ENCODE measurements around the gene MTHFD2.
"Not testable (repeated sequence)": the region's sequence is repeated elsewhere in the genome, so short reads cannot be mapped to it uniquely, and the experiment has no call there.

MTHFD2 gene

DNA sequence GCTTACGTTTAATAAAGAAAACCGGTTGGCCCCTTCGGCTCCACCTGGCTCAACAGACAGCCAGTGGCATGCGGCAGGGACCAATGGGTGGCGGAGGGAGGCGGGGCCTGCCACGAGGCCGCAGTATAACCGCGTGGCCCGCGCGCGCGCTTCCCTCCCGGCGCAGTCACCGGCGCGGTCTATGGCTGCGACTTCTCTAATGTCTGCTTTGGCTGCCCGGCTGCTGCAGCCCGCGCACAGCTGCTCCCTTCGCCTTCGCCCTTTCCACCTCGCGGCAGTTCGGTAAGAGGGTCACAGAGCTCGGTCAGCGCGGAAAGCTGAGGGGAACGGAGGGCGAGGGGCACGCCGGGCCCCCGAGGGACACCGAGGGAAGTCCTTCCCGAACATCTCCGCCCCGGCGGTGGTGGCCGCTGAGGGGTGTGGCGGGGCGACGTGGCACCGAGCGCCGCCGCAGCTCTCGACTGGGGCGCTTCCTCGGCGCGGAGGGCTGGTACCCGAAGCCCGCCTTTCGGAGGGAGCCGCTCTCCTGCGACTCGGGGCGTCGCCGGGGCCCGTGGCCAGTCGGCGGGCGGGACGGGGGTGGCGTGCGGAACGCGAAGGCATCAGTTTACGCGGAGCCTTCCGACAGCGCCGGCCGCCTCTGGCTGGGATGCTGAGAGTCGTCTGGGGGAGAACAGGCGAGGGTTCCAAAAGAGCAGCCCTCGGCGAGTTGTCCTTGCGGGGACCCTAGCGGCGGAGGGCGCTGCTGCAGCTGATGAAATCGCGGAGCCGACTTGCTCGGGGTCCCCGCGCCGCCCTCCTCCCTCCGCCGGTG is at the start of gene MTHFD2:
Gene MTHFD2, plus strand, starts transcription at position 155 of the 814 bp plus-strand sequence. Its CDS starts 27 bp downstream, at position 182.
- DNase-seq (ENCODE audit: low read depth), result peak; percentile 81

DNA sequence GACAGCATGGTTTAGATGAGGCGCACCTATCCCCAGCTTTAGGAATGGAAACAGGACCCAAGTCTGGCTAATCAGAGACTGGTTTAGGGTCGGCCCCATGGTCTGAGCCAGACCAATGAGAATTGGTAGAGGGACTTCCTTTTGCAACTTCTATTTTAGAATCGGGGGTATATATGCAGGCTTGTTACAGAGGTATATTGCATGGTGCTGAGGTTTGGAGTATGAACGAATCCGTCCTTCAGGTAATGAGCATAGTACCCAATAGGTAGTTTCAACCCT is 49.2 kb upstream of the MTHFD2 start:
- no peak for DNase-seq (ENCODE audit: low read depth)

DNA sequence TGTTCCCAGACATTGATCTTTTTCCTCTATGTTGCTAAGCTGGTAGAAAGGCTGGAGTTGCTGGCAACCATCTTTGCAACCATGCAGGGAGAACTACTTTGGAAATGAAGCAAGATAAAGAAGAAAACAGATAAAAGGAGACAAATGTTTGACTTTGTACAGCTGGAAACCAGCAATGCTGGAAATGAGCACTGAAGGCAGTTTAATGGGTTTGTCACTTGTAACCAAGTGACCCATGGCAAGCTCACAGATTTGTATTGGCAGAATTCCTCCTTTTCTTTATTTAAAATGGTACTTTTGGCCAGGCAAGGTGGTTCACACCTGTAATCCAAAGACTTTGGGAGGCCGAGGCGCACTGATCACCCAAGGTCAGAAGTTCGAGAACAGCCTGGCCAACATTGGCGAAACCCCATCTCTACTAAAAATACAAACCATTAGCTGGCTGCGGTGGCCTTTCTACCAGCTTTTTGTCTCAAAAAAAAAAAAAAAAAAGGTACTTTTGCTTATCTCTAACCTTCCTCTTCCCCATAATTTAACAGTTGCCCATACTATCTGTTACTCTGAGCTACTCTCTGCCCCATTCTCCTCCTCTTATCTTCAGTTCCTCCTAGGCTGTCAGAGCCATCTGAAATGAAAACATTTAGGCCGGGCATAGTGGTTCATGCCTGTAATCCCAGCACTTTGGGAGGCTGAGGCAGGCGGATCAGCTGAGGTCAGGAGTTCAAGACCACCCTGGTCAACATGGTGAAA is 48.7 kb upstream of the MTHFD2 start:
- no peak for DNase-seq (ENCODE audit: low read depth)

DNA sequence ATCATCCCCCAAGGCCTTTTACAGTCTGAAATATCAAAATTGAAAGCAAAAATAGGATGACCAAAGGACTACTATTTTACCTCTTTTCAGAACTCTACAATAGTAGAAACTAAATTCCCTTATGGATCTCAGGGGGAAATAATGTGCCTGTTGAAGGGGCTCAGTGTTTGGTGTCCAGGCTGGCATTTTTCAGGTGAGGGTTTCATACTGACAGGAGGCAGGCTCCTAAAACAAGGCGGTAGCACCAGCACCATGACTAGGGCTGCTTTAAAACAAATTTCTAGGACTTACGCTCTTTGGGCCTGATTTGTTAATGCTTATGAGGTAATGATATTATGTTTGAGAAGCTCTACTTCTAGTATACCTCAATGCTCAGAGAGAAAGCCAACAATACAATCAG is 45.5 kb upstream of the MTHFD2 start:
- DNase-seq (ENCODE audit: low read depth), result no peak

DNA sequence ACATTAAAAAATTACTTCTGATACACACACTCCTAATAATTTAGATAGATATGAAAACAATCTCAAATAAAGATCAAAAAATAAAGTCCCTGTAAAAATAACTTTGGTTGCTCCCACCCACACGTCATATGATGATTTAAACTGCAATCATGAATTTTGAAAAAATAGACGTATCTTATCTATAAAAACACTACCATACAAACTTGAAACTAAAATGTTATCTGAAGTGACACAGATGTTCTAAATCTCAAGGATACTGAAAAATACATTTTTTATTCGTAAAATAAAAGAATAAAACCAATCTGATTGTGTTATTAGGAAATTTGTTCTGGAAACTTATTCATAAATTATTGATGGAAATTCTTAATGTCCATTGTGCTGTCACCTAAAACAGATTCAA is 42.6 kb upstream of the MTHFD2 start:
- no peak for DNase-seq (ENCODE audit: low read depth)

DNA sequence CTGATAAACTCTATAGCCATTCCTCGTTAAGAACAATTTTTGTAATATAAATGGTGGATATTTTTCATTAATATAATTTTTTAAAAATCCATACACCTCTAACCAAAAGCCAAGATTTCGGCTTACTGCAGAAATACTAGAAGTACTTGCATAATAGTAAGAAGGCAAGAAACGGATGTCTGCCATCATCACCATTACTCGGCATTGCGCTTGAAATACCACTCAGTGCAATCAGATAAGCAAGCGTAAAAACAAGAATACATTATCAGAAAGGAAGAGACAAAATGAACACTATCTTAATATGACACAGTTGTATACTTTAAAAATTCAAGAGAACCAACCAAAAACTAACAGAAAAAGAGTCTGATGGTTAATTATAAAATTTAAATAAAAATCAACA is 35.5 kb upstream of the MTHFD2 start:
- DNase-seq (ENCODE audit: low read depth), result no peak

DNA sequence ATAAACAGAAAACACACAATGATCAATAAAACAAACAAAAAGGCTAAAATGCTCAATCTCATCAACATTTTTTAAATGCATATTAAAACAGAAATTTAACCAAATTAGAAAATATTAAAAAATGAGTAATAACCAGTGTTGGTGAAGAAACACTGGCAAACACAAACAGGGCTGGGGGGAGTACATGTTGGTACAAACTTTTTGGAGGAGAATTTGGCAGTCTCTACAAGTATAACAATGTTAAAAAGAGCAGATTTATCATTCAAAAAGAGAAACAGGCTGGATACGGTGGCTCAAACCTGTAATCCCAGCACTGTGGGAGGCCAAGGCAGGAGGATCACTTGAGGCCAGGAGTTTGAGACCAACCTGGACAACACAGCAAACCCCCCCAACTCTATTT is 33.7 kb upstream of the MTHFD2 start:
- no peak for DNase-seq (ENCODE audit: low read depth)

DNA sequence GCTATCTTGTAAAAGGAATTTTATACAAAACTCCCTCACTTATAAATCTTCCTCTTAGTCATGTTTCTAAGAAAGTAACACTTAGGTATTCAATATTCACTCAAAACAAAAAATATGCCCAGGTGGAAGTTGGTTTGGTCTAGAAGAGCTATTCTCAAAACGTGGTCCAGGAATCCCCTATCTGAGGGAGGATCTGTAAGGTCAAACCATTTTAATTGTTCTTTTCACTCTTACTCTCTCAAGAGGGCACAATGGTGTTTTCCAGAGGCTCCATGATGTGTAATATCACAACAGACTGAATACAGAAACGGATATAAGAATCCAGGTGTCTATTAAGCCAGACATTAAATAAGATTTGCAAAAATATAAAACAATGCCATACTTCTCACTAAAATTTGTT is 29.7 kb upstream of the MTHFD2 start:
- DNase-seq (ENCODE audit: low read depth), result no peak

DNA sequence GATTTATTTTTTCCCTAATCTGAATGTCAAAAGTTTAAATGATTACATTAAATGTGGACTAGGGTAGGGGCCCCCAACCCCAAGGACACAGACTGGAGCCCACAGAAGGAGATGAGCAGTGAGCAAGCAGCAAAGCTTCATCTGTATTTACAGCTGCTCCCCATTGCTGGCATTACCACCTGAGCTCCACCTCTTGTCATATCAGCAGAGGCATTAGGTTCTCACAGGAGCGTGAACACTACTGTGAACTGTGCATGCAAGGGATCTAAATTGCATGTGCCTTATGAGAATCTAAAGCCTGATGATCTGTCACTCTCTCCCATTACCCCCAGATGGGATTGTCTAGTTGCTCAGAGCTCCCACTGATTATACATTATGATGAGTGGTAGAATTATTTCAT is 23.5 kb upstream of the MTHFD2 start:
- DNase-seq (ENCODE audit: low read depth), result no peak

DNA sequence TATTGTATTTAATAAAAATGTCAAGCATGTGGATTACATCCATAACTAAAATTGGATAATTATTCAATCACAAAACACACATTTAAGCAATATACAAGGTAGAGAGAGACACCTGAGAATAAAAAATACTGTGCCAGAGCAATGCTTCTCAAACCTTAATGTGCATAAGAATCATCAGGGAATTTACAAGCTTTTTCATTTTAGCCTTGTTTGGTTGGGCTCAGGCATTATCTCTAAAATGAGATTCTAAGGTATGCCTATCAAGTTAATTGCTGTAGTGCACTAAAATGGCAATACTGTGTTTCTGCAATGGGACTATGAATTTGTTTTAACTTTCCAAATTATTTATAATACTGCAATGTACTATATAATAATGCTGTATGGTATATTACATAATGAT is 20.7 kb upstream of the MTHFD2 start:
- no peak for DNase-seq (ENCODE audit: low read depth)

DNA sequence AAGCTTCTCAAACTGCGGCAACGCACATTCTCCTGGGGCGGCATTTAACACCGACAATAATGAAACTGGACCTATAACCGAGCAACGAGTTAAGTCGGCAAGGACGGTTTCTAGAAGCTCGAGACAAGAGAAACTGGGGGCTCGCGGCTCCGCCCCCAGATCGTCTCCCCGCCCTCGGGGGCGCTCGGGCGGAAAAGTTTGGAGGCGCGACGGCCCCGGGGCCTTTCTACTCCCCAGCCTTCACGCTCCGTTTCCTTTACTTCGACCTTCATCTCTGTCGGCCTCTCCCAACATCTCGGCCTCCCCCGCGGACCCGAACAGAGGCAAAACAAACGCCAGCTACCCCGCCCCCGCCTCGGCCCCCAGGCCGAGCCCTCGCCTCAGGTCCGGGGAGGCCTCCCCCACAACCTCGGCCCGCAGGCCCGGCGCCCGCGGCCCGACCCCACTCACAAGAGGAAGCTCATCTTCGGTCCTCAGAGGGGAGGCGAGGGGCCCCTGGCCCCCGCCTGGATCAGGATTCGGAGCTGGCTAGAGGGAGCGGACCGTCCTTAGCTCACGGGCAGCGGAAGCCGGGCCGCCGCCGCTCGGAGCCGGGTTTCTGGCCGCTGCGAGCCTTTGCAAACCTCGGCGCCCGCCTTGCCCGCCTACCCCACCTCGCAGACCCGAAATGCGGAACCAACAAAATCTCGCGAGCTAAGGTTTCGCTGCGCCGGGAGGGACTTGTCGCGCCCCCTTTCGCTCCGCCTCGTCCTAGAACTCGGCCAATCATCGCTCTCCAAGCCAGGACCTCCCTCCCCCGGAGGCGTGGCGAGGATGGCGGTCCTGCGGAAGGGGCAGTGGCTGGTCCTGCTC is 20.0 kb upstream of the MTHFD2 start, which contains the start of gene MOB1A:
Gene MOB1A, minus strand, starts transcription at position 669 of the 852 bp plus-strand sequence. Its CDS starts 205 bp downstream, at position 464.
- peak; percentile 96 for DNase-seq (ENCODE audit: low read depth)

DNA sequence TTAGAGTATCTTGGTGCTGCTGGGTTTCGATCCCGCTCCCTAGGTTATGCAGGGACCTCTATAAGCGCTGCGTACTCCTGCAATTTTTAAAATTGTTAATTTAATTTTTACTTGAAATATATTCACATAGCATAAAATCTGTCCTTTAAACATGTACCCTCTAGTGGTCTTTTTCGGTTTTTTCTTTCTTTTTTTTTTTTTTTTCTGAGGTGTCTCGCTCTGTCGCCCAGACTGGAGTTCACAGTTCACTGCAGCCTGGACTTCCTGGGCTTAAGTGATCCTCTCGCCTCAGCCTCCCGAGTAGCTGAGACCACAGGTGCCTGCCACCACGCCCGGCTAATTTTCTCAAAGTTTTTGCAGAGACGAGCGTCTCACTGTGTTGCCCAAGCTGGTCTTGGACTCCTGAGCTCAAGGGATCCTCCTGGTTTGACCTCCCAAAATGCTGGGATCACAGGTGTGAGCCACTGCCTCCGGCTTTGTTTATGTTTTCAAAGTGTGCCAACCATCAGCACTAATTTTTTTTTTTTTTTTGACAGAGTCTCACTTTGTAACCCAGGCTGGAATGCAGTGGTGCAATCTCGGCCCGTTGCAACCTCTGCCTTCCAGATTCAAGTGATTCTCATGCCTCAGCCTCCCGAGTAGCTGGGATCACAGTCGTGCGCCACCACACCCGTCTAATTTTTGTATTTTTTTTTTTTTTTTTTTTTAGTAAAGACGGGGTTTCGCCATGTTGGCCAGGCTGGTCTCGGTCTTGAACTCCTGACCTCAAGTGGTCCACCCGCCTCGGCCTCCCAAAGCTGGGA is 19.2 kb upstream of the MTHFD2 start:
- DNase-seq (ENCODE audit: low read depth), result no peak

DNA sequence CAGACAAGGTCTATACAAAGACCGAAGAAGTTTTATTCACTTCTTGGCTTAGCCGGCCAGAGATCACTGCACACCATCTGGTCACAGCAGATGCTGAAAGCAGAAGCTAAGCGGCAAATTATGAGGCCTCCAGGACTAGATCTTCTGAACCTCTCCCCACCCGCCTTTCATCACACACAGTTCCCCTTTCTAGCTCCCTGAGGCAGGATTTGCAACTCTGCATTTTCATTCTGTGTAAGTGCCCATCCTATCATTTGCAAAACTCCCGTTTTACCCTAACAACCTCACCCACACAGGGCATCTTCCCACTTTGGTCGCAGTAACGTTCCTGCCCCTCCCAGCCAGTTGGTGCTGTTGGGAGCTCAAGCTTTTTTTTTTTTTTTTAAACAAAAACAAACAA is 16.7 kb upstream of the MTHFD2 start:
- DNase-seq (ENCODE audit: low read depth), result no peak

DNA sequence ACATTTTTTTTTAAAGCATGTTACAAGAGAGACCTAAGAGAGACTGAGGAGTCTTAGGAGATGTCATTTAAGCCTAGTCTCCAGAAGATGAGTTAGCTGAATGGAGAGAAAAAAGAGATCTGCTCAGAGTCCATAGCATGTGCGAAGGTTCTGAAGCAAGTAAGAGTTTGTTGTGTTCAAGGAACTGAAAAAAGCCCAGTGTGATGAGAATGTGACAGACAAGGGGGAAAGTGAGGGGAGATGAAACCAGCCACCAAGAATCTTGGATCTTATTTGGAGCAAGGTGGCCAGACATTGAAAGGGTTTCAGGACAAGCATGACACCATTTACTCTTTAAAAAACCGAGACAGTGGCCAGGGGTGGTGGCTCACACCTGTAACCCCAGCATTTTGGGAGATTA is 14.5 kb upstream of the MTHFD2 start:
- no peak for DNase-seq (ENCODE audit: low read depth)

DNA sequence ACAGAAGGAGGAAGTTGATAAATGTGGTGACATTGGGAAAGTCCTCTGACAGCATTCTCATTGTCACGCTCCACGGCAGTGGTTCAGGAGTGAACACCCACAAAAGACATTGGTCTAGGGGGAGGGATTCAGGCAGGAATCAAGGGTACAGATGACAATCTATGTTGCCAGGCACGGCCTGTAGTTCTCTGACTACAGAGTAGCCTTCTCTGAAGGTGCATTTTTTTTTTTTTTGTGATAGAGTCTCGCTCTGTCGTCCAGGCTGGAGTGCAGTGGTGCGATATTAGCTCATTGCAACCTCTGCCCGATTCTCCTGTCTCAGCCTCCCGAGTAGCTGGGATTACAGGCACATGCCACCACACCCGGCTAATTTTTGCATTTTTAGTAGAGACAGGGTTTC is 12.4 kb upstream of the MTHFD2 start:
- no peak for DNase-seq (ENCODE audit: low read depth)

DNA sequence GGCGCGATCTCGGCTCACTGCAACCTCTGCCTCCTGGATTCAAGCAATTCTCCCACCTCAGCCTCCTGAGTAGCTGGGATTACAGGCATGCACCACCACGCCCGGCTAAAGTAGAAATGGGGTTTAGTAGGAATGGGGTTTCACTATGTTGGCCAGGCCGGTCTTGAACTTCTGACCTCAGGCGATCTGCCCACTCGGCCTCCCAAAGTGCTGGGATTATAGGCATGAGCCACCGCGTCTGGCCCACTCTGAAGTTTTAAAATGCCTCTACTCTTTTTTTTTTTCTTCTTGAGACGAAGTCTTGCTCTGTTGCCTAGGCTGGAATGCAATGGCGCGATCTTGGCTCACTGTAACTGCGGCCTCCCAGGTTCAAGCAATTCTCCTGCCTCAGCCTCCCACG is 11.7 kb upstream of the MTHFD2 start:
- DNase-seq (ENCODE audit: low read depth), result not testable (repeated sequence)

DNA sequence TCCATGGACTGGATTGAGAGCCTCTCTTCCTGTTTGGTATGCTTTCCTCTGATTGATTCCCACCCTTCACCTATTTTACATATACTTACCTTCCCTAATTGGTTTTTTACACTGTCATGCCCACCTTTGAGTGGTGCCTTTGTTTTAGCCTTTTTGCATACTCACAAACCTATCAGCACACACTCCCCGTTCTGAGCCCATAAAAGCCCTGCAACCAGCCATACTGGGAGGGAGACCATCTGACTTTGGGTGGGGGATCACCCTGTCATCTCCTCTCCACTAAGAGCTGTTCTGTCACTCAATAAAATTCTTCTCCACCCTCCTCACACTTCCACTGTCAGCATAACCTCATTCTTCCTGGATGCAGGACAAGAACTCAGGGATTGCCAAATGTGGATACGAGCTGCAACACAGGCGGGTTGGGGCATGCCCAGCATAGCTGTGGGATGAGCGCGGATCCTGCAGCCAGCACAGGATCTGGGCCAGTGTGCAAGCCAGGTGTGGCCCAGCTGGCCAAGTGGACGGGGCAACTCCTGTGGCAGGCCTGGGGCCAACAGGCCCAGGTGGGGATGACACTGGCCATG is 10.3 kb upstream of the MTHFD2 start:
- DNase-seq (ENCODE audit: low read depth), result no peak

DNA sequence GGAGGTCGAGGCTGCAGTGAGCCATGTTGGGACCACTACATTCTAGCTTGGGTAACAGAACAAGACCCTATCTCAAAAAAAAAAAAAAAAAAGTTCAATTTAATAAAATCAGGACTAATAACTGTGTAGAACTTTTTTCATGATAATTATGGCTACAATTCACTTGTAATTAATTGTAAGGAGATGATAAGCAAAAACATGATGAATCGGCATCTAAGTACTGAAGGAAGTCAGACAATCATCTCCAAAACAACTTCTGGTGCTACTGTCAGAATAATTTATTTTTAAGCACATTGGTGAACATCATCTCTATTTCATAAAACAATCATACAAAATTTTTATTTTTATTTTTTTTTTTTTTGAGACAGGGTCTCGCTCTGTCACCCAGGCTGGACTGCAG is 9.7 kb upstream of the MTHFD2 start:
- no peak for DNase-seq (ENCODE audit: low read depth)

DNA sequence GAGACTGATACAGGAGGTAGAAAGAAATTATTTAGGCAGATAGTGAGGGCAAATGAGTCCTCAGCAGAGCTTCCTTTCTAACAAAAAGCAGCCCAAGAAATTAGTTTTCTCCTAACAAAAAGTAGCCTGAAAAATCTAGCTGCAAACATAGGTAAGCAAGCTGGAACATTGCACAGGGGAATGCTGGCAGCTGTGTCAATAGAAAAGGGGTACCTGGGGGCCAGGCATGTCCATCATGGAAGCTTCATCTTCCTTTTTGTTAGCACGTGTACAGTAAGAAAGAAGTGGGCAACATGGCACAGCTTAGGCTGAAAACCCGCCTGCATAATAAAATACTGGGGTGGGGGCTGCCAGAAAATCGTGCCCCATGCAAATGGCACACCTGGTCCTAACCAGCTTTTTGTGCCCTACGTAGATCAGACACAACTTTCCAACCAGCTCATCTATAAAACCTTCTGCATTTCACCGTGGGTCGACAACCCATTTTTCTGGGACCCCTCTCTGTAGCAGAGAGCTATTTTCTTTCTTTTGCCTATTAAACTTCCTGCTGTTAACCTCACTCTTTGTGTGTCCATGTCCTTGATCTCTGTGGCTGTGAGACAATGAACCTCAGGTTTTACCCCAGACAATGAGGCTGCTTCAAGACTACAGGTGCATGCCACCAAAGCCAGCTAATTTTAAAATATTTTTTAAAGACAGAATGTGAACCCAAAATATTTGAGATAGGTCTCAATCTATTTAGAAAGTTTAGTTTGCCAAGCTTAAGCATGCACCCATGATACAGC is 6.6 kb upstream of the MTHFD2 start:
- DNase-seq (ENCODE audit: low read depth), result no peak

DNA sequence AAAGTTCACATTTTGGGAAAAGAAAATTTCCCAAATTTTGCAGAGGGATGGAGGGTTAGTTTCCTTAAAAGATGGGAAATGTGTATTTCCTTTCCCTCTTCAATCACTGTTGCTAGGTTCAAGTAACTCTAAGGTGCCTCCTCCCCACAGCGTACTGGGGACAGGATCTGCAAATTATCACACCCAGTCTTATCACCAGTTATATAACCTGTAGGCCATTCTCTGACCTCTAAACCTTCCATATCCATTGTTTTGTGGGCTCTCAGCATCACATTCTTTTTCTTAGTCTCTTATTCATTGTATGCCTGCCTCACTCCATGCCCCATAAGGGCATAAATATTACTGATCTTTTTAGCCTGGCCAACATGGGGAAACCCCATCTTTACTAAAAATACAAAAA is 3.6 kb upstream of the MTHFD2 start:
- no peak for DNase-seq (ENCODE audit: low read depth)

DNA sequence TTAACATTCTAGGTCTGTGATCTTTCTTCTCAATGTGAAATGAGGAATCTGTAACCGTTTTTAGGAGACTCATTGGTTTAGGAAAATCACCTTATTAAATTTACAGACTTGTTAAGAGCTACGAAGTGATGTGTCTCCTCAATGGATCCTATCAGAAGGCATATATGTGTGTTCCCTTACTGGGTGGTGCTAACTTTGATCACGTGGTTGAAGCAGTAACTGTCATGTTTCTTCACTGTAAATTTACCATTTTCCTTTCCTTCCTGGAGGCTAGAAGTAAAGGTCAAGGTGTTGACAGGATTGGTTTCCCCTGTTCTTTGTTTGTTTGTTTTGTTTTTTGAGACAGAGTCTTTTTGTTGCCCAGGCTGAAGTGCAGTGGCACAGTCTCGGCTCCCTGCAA is 1.4 kb upstream of the MTHFD2 start:
- DNase-seq (ENCODE audit: low read depth), result no peak
